Fibroblast of villous mesenchyme (primary cell): Measurements from ENCODE around the gene DMRTC1B. TPM values are rescaled to one million over a fixed set of nuclear protein-coding genes. Genes with fewer than 3 reads are reported as not detected.
"Not testable (repeated sequence)": the region's sequence is repeated elsewhere in the genome, so short reads cannot be mapped to it uniquely, and the experiment has no call there.

Source experiments
- DNase-seq: peaks from one replicate; pipeline ENCODE4 v3.0.0-alpha.2; 2010; ENCODE audit warnings: low read depth
- H3K4me3 ChIP-seq: 2 replicates; pipeline ENCODE4 v1.5.1; 2011; ENCODE audit warnings: low read depth, mild to moderate bottlenecking, low read length
- small RNA-seq: library from RNA; depleted of rRNA; stranded (forward); fragments of <200 nt; gene quantifications from one replicate; pipeline ENCODE3, GENCODE V24; 2012
- total RNA-seq: library from RNA; depleted of rRNA; stranded (reverse); fragments of >200 nt; gene quantifications from 2 replicates; pipeline ENCODE4 v1.2.3, GENCODE V29; 2012

The DMRTC1B gene
- total RNA-seq, 1 donor, result not detected

DNA sequence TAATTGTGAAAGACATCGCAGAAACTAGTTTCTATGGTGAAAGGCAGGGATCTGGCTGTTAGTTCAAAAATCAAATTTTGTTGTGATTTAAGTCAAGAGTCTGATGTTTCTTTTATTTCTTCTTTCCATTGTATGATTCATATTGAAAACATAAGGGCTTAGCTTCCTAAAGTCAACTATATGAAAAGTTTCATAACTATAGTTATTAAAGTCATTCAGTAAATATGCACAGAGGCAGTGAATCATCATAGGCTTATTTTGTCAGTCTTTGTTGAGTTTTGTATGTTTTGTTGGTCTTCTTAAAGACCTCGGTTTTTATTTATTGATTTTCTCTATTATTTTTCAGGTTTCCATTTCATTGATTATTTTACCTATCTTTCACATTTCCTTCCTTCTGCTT lies 106.2 kb downstream of the DMRTC1B start:
- not testable (repeated sequence) for DNase-seq, H3K4me3 ChIP-seq

DNA sequence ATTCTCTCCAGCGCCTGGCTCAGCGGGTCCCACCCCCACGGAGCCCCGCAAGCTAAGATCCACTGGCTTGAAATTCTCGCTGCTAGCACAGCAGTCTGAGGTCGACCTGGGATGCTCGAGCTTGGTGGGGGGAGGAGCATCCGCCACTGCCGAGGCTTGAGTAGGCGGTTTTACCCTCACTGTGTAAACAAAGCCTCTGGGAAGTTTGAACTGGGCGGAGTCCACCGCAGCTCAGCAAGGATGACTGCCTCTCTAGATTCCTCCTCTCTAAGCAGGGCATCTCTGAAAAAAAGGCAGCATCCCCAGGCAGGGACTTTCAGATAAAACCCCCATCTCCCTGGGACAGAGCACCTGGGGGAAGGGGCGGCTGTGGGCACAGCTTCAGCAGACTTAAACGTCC lies 113.0 kb downstream of the DMRTC1B start:
- DNase-seq, H3K4me3 ChIP-seq: not testable (repeated sequence)

Small RNAs within 50 kb of the gene (small RNA-seq; reads per million reads assigned to genes)
- 2.0 reads per million, percentile 50 among the genes with 10 or more reads in this experiment for gene RNU1-112P

Other genes with a start within 250 kb of the DMRTC1B start
- 25.8 and 28.1 TPM in 2 replicates for gene HDAC8, start 204.0 kb upstream of the DMRTC1B start, total RNA-seq
- 7.4 and 8.6 TPM in 2 replicates for gene PHKA1, start 62.6 kb upstream of the DMRTC1B start, total RNA-seq
- not detected in 2 replicates for gene FAM236B, start 5.8 kb downstream of the DMRTC1B start, total RNA-seq
- gene FAM236D, start 31.3 kb downstream of the DMRTC1B start, total RNA-seq, result not detected in 2 replicates
- not detected in 2 replicates for gene FAM236C, start 135.7 kb downstream of the DMRTC1B start, total RNA-seq
- not detected in 2 replicates for gene FAM236A, start 161.3 kb downstream of the DMRTC1B start, total RNA-seq
- not detected in 2 replicates for gene DMRTC1, start 166.9 kb downstream of the DMRTC1B start, total RNA-seq
- gene PABPC1L2B, start 226.0 kb downstream of the DMRTC1B start, total RNA-seq, result not detected in 2 replicates